SJSA1 (cell line): ENCODE results near the gene GPR27. TPM values are rescaled to one million over a fixed set of nuclear protein-coding genes. Genes with fewer than 3 reads are reported as not detected.

ENCODE experiments used
- DNase-seq, 2 experiments: peaks; one replicate each; pipeline ENCODE4 v3.0.0-alpha.2; 2015 to 2020; ENCODE audit warnings: low spot score in 2 of 2, low read depth in 1 of 2
- H3K27ac ChIP-seq: fragments of 250-450 bp; sonication (Bioruptor Pico); 2 replicates; pipeline ENCODE4 v1.5.1; 2020; ENCODE audit warnings: mild to moderate bottlenecking, moderate library complexity
- H3K27me3 ChIP-seq: fragments of 250-450 bp; sonication (Bioruptor Pico); replicated peaks from 2 replicates; pipeline ENCODE4 v1.5.1; 2020; ENCODE audit warnings: mild to moderate bottlenecking, moderate library complexity
- H3K36me3 ChIP-seq: fragments of 250-450 bp; sonication (Bioruptor Pico); 2 replicates; pipeline ENCODE4 v1.5.1; 2020; ENCODE audit warnings: mild to moderate bottlenecking
- H3K4me1 ChIP-seq: fragments of 250-450 bp; sonication (Bioruptor Pico); replicated peaks from 2 replicates; pipeline ENCODE4 v1.6.1; 2021; ENCODE audit warnings: mild to moderate bottlenecking
- H3K4me3 ChIP-seq: fragments of 250-450 bp; sonication (Bioruptor Pico); 2 replicates; pipeline ENCODE4 v1.5.1; 2020; ENCODE audit warnings: mild to moderate bottlenecking
- H3K9me3 ChIP-seq: fragments of 250-450 bp; sonication (Bioruptor Pico); replicated peaks from 2 replicates; pipeline ENCODE4 v1.5.1; 2020; ENCODE audit warnings: mild to moderate bottlenecking
- total RNA-seq: library from RNA; depleted of rRNA; stranded (reverse); fragments of >200 nt; shearing (Covaris generic); gene quantifications from 2 replicates; pipeline ENCODE4 v1.2.3, GENCODE V29; 2014; rRNA removed

GPR27 gene
- total RNA-seq, 1 experiment from 2014 or later = not detected

GRCh38 chr3:71805199-71805598 is 51.5 kb downstream of the GPR27 start:
- no peak overlapping the region for H3K27ac ChIP-seq
- no peaks in the 10 kb centered on the region for H3K36me3 ChIP-seq
- H3K4me1 ChIP-seq = no peaks in the 10 kb centered on the region
- H3K4me3 ChIP-seq = no peak overlapping the region
- H3K27me3 ChIP-seq = peaks cover 6% of the 10 kb centered on the region; the same call in 1 of the 2 replicates
- no peaks in the 10 kb centered on the region for H3K9me3 ChIP-seq
- DNase-seq = no peak

- H3K36me3 ChIP-seq = no peaks in the 10 kb centered on the region
- DNase-seq = no peak
- H3K9me3 ChIP-seq = no peaks in the 10 kb centered on the region
- H3K27me3 ChIP-seq = 0 out of 2 replicates have a peak, but pooled peaks cover 4% of the 10 kb centered on the region
- H3K4me3 ChIP-seq = no peak overlapping the region
- H3K27ac ChIP-seq = no peak overlapping the region
- H3K4me1 ChIP-seq = no peaks in the 10 kb centered on the region
Measured at GRCh38 chr3:71805691-71806090, 52.0 kb downstream of the GPR27 start.

Other genes with a start within 250 kb of the GPR27 start
- gene FOXP1, start 170.1 kb upstream of the GPR27 start, total RNA-seq = 22.1 and 26.9 TPM in 2 replicates
- 0.91 and 2.3 TPM in 2 replicates for gene EIF4E3, start 28.5 kb upstream of the GPR27 start, total RNA-seq
- gene PROK2, start 31.3 kb downstream of the GPR27 start, total RNA-seq = not detected in 2 replicates